ENCODE results near the gene HOGA1. TPM values are rescaled to one million over a fixed set of nuclear protein-coding genes. Genes with fewer than 3 reads are reported as not detected.

The HOGA1 gene
- total and polyA plus RNA-seq, 2 experiments from 2014 or later = 2.1 to 5.3 TPM

DNA sequence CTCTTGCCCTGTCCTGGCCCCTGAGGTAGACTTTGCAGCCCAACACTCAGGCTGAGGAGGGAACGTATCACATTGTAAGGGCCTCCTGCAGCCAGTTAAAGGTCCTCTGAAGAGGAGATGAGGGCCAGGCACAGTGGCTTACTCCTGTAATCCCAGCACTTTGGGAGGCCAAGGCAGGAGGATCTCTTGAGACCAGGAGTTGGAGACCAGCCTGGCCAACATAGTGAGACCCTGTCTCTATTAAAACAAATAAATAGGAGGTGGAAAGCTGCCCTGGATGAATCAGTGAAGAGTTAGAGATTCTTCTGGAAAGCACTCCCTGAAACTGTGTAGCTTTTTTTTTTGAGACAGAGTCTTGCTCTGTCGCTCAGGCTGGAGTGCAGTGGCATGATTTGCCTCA is 3.0 kb downstream of the HOGA1 start:
- DNase-seq (ENCODE audit: low read depth in 1 of 2, low spot score in 1 of 2) = no peak
- no peak overlapping the region for H3K4me3 ChIP-seq
- peaks cover 5% of the 10 kb centered on the region for H3K4me1 ChIP-seq (ENCODE audit: low read depth)
- H3K9me3 ChIP-seq (ENCODE audit: low read depth) = no peaks in the 10 kb centered on the region
- TF ChIP-seq, protein P1, sequence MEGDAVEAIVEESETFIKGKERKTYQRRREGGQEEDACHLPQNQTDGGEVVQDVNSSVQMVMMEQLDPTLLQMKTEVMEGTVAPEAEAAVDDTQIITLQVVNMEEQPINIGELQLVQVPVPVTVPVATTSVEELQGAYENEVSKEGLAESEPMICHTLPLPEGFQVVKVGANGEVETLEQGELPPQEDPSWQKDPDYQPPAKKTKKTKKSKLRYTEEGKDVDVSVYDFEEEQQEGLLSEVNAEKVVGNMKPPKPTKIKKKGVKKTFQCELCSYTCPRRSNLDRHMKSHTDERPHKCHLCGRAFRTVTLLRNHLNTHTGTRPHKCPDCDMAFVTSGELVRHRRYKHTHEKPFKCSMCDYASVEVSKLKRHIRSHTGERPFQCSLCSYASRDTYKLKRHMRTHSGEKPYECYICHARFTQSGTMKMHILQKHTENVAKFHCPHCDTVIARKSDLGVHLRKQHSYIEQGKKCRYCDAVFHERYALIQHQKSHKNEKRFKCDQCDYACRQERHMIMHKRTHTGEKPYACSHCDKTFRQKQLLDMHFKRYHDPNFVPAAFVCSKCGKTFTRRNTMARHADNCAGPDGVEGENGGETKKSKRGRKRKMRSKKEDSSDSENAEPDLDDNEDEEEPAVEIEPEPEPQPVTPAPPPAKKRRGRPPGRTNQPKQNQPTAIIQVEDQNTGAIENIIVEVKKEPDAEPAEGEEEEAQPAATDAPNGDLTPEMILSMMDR (IDR thresholded peaks at IDR 0.05; ENCODE audit: low read depth, low read length) = no peak
- no peaks in the 10 kb centered on the region for H3K36me3 ChIP-seq
- H3K27me3 ChIP-seq = no peaks in the 10 kb centered on the region
- no peak overlapping the region for H3K27ac ChIP-seq

- TF ChIP-seq, protein P1 (IDR thresholded peaks at IDR 0.05; ENCODE audit: low read depth, low read length) = no peak
- Histone ChIP-seq H3K27me3 (no peaks in the 10 kb centered on the region), H3K4me1 (ENCODE audit: low read depth) (no peaks in the 10 kb centered on the region), H3K27ac (no peak within 1 kb of the TSS), H3K4me3 (no peak within 1 kb of the TSS), H3K9me3 (ENCODE audit: low read depth) (no peaks in the 10 kb centered on the region), H3K36me3 (no peaks in the 10 kb centered on the region)
- no peak for DNase-seq (ENCODE audit: low read depth in 1 of 2, low spot score in 1 of 2)
Measured at GRCh38 chr10:97589479-97589878, 5.3 kb downstream of the HOGA1 start, which contains the start of gene C10orf62. C10orf62 (plus strand) TSS chr10:97589721; CDS start chr10:97589898, 177 bp downstream.

- Histone ChIP-seq H3K4me1 (ENCODE audit: low read depth) (no peaks in the 10 kb centered on the region), H3K4me3 (no peak overlapping the region), H3K36me3 (no peaks in the 10 kb centered on the region), H3K27ac (no peak overlapping the region), H3K27me3 (no peaks in the 10 kb centered on the region), H3K9me3 (ENCODE audit: low read depth) (no peaks in the 10 kb centered on the region)
- TF ChIP-seq, protein P1 (IDR thresholded peaks at IDR 0.05; ENCODE audit: low read depth, low read length) = no peak
- DNase-seq (ENCODE audit: low read depth in 1 of 2, low spot score in 1 of 2) = no peak
Measured at GRCh38 chr10:97590082-97590747, 6.0 kb downstream of the HOGA1 start.

GRCh38 chr10:97590748-97591495 is 6.7 kb downstream of the HOGA1 start:
- Histone ChIP-seq H3K4me1 (ENCODE audit: low read depth) (no peaks in the 10 kb centered on the region), H3K9me3 (ENCODE audit: low read depth) (no peaks in the 10 kb centered on the region), H3K27me3 (no peaks in the 10 kb centered on the region), H3K27ac (no peak overlapping the region), H3K36me3 (no peaks in the 10 kb centered on the region), H3K4me3 (no peak overlapping the region)
- DNase-seq (ENCODE audit: low read depth in 1 of 2, low spot score in 1 of 2) = no peak
- TF ChIP-seq, protein P1 (IDR thresholded peaks at IDR 0.05; ENCODE audit: low read depth, low read length) = no peak

GRCh38 chr10:97593421-97593820 is 9.2 kb downstream of the HOGA1 start:
- peak in 1 of 2 donors; percentile 34 for DNase-seq (ENCODE audit: low read depth in 1 of 2, low spot score in 1 of 2)
- Histone ChIP-seq H3K9me3 (ENCODE audit: low read depth) (no peaks in the 10 kb centered on the region), H3K4me3 (no peak overlapping the region), H3K27ac (no peak overlapping the region), H3K4me1 (ENCODE audit: low read depth) (no peaks in the 10 kb centered on the region), H3K27me3 (no peaks in the 10 kb centered on the region), H3K36me3 (no peaks in the 10 kb centered on the region)
- TF ChIP-seq, protein P1 (IDR thresholded peaks at IDR 0.05; ENCODE audit: low read depth, low read length) = no peak
